Limb (tissue), 2 donors: ENCODE measurements around the gene CAPN13.

Experiments used
- DNase-seq, 2 donors: peaks; one replicate each; pipeline ENCODE4 v3.0.0-alpha.2; 2016; ENCODE audit errors: extremely low spot score in 2 of 2

The CAPN13 gene

GRCh38 chr2:30786923-30787685 is 20.1 kb downstream of the CAPN13 start:
- no peak for DNase-seq

GRCh38 chr2:30784682-30785081 is 22.6 kb downstream of the CAPN13 start:
- DNase-seq = peak in 1 of 2 donors; percentile 1

- peak in 1 of 2 donors; percentile 19 for DNase-seq
Observed at GRCh38 chr2:30781961-30782533, 25.2 kb downstream of the CAPN13 start.

- DNase-seq = peak in 1 of 2 donors; percentile 1
Observed at GRCh38 chr2:30781451-30781850, 25.8 kb downstream of the CAPN13 start.

GRCh38 chr2:30780776-30781330 is 26.4 kb downstream of the CAPN13 start:
- peak in 1 of 2 donors; percentile 7 for DNase-seq

- peak in 1 of 2 donors; percentile 4 for DNase-seq
Observed at GRCh38 chr2:30778611-30779010, 28.6 kb downstream of the CAPN13 start.

GRCh38 chr2:30777661-30778505 is 29.4 kb downstream of the CAPN13 start:
- DNase-seq = peak in 1 of 2 donors; percentile 5

GRCh38 chr2:30776831-30777635 is 30.2 kb downstream of the CAPN13 start:
- DNase-seq = peak in 1 of 2 donors; percentile 16

- DNase-seq = peak in 1 of 2 donors; percentile 13
Observed at GRCh38 chr2:30775833-30776232, 31.4 kb downstream of the CAPN13 start.

GRCh38 chr2:30772021-30772705 is 35.1 kb downstream of the CAPN13 start:
- DNase-seq = peak in 1 of 2 donors; percentile 10

- DNase-seq = peak; percentile 4 to 27
Observed at GRCh38 chr2:30770816-30771576, 36.2 kb downstream of the CAPN13 start.

- DNase-seq = no peak
Observed at GRCh38 chr2:30769891-30770462, 37.3 kb downstream of the CAPN13 start.

GRCh38 chr2:30769481-30769780 is 37.8 kb downstream of the CAPN13 start:
- DNase-seq = peak in 1 of 2 donors; percentile 2

GRCh38 chr2:30768708-30769480 is 38.4 kb downstream of the CAPN13 start:
- DNase-seq = peak in 1 of 2 donors; percentile 7

- DNase-seq = no peak
Observed at GRCh38 chr2:30768036-30768686, 39.1 kb downstream of the CAPN13 start.

- DNase-seq = no peak
Observed at GRCh38 chr2:30766666-30767065, 40.6 kb downstream of the CAPN13 start.

GRCh38 chr2:30765876-30766470 is 41.3 kb downstream of the CAPN13 start:
- DNase-seq = no peak

GRCh38 chr2:30765191-30765590 is 42.1 kb downstream of the CAPN13 start:
- DNase-seq = no peak
